GM12892 (cell line): ENCODE results near the gene SLC39A5.

Source experiments
- DNase-seq: peaks from one replicate; pipeline ENCODE4 v3.0.0; 2011; ENCODE audit not compliant: insufficient read length
- FAIRE-seq: peaks from 2 replicates; lab custom pipeline; 2011; peaks lifted over from hg19 to GRCh38; lab: Jason Lieb, UNC
- POLR2A ChIP-seq: IDR thresholded peaks from 2 replicates; pipeline ENCODE4 v1.6.1; 2011; ENCODE audit warnings: low read depth, low read length, control low read depth
- POLR2AphosphoS5 ChIP-seq: IDR thresholded peaks from 2 replicates; pipeline ENCODE4 v1.6.1; 2011; ENCODE audit warnings: low read depth, low read length, control low read depth
- TAF1 ChIP-seq: IDR thresholded peaks from 2 replicates; pipeline ENCODE4 v1.6.1; 2011; ENCODE audit warnings: low read depth, mild to moderate bottlenecking, control low read depth, low read length, borderline replicate concordance

The SLC39A5 gene

DNA sequence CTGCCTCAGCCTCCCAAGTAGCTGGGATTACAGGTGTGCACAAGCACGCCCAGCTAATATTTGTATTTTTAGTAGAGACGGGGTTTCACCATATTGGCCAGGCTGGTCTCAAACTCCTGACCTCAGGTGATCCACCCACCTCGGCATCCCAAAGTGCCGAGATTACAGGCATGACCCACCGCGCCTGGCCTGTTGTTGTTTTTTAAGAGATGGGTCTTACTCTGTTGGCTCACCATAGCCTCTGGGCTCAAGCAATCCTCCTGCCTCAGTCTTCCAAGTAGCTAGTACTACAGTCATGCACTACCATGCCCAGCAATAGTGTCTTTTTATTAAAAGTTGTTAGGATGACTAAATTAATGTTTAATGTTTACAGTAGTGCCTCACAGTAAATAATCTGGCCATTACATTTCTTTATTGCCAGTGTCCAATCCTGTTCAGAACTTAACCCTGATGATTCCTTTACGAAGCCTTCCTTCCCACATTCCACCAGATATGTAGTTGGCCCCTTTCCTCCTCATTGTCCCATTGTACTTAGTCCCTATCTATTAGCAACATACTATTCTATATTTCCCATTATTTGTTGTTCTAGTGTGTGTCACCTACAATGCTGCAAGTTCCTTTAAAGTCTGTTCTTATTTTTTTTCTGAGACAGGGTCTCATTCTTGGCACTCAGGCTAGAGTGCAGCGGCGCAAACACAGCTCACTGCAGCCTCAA lies 31.8 kb upstream of the SLC39A5 start:
- FAIRE-seq, result no peak
- no peak for TF ChIP-seq POLR2AphosphoS5
- no peak for TF ChIP-seq POLR2A
- no peak for TF ChIP-seq TAF1
- DNase-seq, result no peak

DNA sequence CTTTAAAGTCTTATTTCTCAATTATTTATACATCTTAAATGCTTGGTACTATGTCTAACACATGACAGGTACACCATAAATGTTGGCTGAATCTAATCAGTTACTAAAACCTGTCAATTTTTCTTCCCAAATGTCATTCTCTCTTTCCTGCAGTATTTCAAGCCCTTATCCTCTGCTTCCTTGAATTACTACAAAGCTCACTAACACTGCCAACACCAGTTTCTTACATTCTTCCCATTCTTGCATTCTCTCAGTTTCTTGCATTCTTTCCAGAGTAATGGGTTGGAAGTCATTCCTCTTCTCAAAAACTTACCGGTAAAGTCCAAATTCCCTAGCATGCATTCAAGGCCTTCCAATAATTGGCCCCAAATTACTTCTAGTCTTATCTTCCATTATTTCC lies 31.0 kb upstream of the SLC39A5 start:
- TF ChIP-seq TAF1, result no peak
- no peak for TF ChIP-seq POLR2A
- TF ChIP-seq POLR2AphosphoS5, result no peak
- FAIRE-seq (no peak), DNase-seq (no peak)

DNA sequence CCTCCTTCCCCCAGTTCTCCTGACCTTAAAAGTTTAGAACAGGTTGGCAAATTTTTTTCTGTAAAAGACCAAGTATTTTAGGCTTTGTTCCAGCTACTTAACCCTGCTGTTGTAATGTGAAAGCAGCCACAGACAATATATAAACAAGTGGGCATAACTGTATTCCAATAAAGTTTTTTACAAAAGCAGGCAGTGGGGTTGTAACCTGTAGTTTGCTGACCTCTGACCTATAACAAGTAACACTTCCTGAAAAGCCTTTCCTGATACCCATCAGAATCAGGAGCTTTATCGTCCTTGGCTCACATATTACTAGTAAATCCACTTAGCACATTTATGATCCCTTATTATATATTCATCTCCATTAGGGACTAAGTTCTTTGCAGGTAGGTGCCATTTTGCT lies 27.5 kb upstream of the SLC39A5 start:
- no peak for FAIRE-seq
- TF ChIP-seq TAF1 (no peak), POLR2AphosphoS5 (no peak), POLR2A (no peak)
- no peak for DNase-seq

DNA sequence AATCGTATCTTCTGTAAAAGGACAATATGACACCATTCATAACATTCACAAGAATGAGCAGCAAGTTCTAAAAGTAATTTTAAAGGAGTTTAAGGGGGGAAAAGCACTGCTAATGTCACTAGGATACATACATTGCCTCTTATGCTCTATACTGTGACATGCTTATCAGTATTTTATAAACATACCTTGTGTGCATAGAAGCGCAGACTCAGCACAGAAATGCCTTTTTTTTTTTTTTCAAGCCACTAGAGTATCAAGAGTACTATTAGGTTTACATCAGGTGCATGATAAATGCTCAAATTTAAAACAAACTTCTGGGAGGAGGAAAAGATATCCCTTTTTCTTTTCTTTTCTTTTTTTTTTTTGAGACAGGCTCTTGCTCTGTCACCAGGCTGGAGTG lies 27.0 kb upstream of the SLC39A5 start:
- TF ChIP-seq POLR2AphosphoS5, result no peak
- no peak for TF ChIP-seq TAF1
- no peak for TF ChIP-seq POLR2A
- FAIRE-seq, result no peak
- no peak for DNase-seq

DNA sequence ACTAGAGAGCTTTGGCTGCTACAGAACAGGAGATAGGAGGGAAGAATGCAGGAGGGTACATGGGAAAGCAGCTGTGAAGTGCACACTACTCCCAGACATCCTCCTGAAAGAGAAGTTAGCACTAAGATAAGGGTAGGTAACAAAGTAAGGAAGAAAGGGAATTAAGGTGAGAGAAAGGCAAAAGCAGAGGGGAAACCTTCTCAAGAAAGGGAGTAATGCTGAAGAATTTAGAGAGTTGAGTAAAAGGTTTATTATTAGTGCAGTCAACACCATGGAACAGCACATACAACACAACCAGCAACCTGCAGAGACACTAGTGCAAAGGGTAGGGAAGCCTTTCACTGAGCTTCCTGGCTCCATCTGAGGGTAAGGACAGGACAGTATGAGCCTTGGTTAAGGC lies 25.6 kb upstream of the SLC39A5 start:
- DNase-seq (no peak), FAIRE-seq (no peak)
- no peak for TF ChIP-seq POLR2AphosphoS5
- no peak for TF ChIP-seq POLR2A
- TF ChIP-seq TAF1, result no peak

DNA sequence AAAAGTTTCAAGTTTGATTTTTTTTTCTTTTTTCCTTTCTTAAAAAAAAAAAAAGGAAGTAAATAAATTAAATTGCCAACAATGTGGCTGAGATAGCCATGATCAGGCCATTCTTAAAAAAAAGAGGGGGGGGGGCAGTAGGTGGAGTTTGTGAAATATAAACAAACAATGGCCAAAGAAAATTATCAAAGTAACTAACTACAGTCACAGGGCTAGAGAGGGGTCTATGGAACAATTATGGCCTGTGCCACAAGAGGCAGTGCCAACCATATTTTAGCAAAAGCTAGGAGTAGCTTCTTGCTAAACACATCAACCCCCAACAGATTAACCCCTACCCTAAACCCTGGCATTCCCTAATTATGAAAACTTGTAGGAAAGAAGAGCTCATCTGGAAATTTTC lies 24.4 kb upstream of the SLC39A5 start:
- DNase-seq, result no peak
- TF ChIP-seq TAF1 (no peak), POLR2AphosphoS5 (no peak)
- no peak for FAIRE-seq

DNA sequence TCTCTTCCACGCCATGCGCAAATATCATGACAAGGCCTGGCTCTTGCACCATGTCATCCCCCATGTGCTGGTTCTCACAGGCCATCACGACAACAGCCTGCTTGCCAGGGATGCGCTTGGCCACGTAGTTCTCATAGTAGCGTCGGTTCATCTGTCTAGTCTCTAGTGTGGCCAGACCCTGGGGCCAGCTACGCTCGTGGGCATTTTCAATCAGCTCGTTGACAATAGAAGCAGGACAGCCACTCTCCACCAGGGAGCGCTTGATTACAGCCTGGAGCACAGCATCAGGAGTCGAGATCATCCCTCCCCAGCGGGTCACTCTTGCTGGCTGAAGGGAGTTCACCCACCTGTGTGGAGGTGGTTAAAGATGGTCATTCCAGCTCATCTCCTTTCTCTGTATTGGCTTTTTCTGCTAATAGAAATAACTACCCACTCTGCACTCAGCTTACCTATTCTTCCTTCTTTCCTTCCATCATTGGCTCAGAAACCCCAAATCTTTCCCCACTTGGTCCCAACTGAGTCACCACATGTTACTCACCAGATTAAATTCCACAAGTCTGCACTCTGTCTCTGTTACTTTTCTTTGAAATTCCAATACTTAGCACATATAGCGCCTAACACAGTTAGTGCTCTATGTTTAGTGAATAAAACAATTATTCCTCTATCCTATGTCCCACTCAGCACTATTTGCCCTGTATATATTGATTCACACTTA lies 23.2 kb upstream of the SLC39A5 start:
- TF ChIP-seq TAF1 (no peak), POLR2A (no peak), POLR2AphosphoS5 (no peak)
- DNase-seq (no peak), FAIRE-seq (no peak)

DNA sequence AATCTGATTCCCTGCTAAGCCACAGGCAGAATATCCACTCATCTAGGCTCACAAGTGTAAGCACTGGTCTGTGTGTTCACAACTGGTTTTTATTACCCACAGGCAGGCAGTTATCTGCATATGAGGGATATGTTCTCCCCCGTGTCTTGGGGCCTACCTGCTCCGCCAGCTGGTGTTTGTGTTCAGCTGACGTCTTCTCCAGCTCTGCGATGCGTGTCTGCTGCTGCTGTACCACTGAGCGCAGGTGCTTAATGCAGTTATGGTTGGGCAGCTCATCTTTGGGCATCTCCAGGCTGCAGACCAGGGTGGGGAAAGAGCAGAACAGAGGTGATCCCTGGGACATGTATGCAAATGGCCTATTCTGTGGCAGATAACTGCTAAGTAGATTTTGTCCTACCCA lies 21.8 kb upstream of the SLC39A5 start:
- no peak for DNase-seq
- FAIRE-seq, result no peak
- no peak for TF ChIP-seq POLR2A
- TF ChIP-seq TAF1, result no peak
- no peak for TF ChIP-seq POLR2AphosphoS5

DNA sequence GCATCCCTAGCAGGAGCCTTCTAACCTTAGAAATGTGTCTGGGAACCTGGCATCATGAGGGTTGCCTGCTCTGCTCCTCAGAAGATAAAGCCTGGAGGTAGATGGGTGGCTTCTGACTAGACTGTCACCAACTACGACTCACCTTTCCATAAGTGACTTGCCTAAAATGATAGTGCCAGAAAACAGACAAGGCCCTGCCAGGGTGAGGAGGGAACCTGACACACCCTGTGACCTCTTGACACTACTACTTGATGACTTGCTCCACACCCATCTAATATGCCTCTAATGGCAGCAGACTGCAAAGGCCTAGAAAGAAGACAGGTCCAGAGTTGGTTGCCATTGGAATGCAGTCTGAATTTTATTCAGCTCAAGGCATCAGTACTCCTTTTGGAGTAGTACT lies 17.5 kb upstream of the SLC39A5 start:
- FAIRE-seq (no peak), DNase-seq (no peak)

DNA sequence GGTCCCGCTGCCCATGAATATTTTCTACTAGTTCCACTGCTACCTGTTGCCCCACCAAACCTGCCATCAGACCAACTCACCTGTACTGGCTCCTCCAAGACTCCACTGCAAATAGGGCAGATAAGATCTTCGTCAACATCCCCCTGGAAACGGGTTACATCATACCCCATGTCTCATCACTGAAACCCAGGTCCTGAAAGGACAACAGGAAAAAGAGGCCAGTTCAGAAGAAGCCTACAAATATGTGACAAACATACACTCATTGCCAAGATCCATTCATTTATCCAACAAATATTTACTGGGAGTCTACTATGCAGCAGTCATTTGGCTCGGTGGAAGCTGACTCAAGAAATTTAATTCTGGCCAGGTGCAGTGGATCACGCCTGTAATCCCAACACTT lies 16.0 kb upstream of the SLC39A5 start:
- FAIRE-seq (no peak), DNase-seq (no peak)
- TF ChIP-seq TAF1, result no peak
- no peak for TF ChIP-seq POLR2AphosphoS5

More for the DNA sequence above, 17.5 kb upstream of the SLC39A5 start:
- no peak for TF ChIP-seq TAF1
- no peak for TF ChIP-seq POLR2AphosphoS5
- TF ChIP-seq POLR2A, result no peak

DNA sequence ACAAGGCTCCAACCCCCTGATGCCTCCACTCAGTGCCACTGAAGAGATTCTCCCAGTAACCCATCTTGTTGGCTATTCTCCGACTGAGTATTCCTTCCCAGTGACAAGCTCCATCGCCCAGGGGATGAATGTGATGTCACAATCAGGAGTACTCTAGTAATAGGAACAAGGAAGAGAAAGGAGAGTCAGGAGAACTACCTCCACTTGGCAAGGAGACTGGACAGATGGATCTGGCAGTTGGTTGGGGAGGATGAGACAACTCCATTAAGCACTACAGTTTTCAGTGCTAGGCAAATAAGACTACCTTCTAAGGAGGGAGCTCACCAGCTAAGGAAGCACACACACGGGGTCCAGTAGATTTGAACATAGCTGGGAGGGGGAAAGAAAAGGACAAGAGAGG lies 13.4 kb upstream of the SLC39A5 start:
- no peak for DNase-seq
- no peak for FAIRE-seq
- no peak for TF ChIP-seq TAF1
- TF ChIP-seq POLR2A, result no peak
- TF ChIP-seq POLR2AphosphoS5, result no peak

DNA sequence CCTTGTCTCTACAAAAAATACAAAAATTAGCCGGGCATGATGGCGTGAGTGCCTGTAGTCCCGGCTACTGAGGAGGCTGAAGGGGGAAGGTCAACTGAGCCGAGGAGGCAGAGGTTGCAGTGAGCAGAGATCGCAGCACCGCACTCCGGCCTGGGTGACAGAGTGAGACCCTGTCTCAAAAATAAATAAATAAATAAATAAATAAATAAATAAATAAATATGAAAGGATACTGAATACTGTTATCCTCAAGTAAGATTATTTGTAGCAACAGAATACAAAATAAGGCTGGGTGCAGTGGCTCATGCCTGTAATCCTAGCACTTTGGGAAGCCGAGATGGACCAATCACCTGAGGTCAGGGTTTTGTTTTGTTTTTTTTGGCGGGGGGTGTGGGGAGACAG lies 10.0 kb upstream of the SLC39A5 start:
- FAIRE-seq (no peak), DNase-seq (no peak)
- no peak for TF ChIP-seq POLR2AphosphoS5
- TF ChIP-seq TAF1, result no peak
- TF ChIP-seq POLR2A, result no peak
